Measurements from ENCODE around the gene EVPL. TPM values are rescaled to one million over a fixed set of nuclear protein-coding genes. Genes with fewer than 3 reads are reported as not detected.

The EVPL gene
- total and polyA plus RNA-seq, 2 donors from 2014 or later = 11.1 to 23.5 TPM

DNA sequence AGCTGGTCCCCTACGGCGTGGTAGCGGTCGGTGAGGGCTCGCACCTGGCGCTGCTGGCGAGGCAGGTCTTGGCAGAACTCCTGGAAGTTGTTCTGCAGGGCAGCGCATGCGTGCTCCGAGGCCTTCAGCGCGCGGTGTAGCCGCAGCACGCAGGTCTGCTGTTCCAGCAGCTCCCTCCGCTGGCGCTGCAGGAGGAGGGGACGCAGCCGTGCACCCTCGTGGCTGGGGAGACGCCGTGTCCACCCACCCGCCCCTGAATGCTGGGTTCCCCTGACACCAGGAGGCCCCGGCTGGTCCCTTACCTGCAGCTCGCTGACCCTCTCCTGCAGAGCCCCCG, 12.2 kb downstream of the EVPL start:
- H3K9ac ChIP-seq (ENCODE audit: low read length in 3 of 3) = no peak overlapping the region
- H3K4me3 ChIP-seq (ENCODE audit: low read length in 3 of 3) = no peak overlapping the region
- H3K9me3 ChIP-seq (ENCODE audit: control insufficient read depth in 2 of 3, insufficient read depth in 1 of 3, low read length in 3 of 3) = no peaks in the 10 kb centered on the region
- FAIRE-seq (no peak), DNase-seq (no peak)
- peaks cover 0 to 4% (median under 1%) of the 10 kb centered on the region in 3 donors for H3K36me3 ChIP-seq (ENCODE audit: control insufficient read depth in 2 of 3, insufficient read depth in 3 of 3, low read length in 3 of 3)
- no peaks in the 10 kb centered on the region for H3K4me1 ChIP-seq (ENCODE audit: control insufficient read depth in 2 of 3, insufficient read depth in 2 of 3, low read depth in 1 of 3, low read length in 3 of 3)
- intact Hi-C loops (cut with DNase I) = loop anchor here (10.0 kb wide), 1 partner anchor 270 kb away; no protein-coding TSS in a partner anchor
- no peak overlapping the region for H3K27ac ChIP-seq (ENCODE audit: low read depth in 2 of 2, low read length in 2 of 2)
- TF ChIP-seq, protein P1, sequence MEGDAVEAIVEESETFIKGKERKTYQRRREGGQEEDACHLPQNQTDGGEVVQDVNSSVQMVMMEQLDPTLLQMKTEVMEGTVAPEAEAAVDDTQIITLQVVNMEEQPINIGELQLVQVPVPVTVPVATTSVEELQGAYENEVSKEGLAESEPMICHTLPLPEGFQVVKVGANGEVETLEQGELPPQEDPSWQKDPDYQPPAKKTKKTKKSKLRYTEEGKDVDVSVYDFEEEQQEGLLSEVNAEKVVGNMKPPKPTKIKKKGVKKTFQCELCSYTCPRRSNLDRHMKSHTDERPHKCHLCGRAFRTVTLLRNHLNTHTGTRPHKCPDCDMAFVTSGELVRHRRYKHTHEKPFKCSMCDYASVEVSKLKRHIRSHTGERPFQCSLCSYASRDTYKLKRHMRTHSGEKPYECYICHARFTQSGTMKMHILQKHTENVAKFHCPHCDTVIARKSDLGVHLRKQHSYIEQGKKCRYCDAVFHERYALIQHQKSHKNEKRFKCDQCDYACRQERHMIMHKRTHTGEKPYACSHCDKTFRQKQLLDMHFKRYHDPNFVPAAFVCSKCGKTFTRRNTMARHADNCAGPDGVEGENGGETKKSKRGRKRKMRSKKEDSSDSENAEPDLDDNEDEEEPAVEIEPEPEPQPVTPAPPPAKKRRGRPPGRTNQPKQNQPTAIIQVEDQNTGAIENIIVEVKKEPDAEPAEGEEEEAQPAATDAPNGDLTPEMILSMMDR (IDR thresholded peaks at IDR 0.05; ENCODE audit: borderline replicate concordance, extremely low read depth, insufficient read depth) = no peak
- H3K27me3 ChIP-seq (ENCODE audit: control insufficient read depth, insufficient read depth, low read length) = no peaks in the 10 kb centered on the region

DNA sequence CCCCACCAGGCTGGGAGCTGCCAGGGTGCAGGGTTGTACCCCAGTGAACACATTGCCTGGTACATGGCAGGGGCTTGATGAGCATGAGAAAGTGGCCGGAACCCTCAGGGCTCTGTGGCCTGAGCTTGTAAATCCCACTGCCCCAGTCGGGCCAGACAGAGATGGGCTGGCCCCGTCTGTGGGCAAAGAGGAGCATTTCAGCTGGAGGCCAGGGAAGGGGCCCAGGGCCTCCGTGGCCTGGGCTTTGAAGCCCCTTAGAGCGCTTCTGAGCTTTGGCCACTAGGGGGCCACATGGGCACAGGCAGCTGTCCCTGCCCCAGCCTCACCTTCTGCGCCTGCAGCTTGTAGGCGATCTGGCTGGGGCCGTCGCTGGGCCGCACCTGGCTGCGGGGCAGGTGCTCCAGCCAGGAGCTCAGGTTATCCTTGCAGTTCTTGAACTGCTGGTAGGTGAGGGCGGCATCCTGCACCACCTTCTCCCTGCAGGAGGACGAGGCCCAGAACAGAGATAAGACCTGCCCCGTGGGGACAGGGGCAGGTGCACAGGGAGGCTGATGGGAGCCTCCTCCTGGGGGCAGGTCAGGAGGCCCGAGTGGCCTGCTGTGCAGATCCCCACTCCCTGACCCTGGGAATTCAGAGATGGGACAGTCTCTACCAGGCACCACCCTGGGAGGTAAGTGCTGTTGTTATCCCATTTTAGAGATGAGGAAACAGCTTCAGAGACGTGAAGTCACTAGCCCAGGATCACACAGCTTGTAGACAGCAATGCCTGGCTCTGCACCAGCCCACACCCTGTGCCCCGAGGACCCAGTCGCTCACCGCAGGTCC, 12.8 kb downstream of the EVPL start:
- no peaks in the 10 kb centered on the region for H3K4me1 ChIP-seq (ENCODE audit: control insufficient read depth in 2 of 3, insufficient read depth in 2 of 3, low read depth in 1 of 3, low read length in 3 of 3)
- H3K27ac ChIP-seq (ENCODE audit: low read depth in 2 of 2, low read length in 2 of 2) = no peak overlapping the region
- intact Hi-C loops (cut with DNase I) = loop anchor here (10.0 kb wide), 1 partner anchor 270 kb away; no protein-coding TSS in a partner anchor
- H3K36me3 ChIP-seq (ENCODE audit: control insufficient read depth in 2 of 3, insufficient read depth in 3 of 3, low read length in 3 of 3) = peaks cover 0 to 6% (median 4%) of the 10 kb centered on the region in 3 donors
- TF ChIP-seq, protein P1 (IDR thresholded peaks at IDR 0.05; ENCODE audit: borderline replicate concordance, extremely low read depth, insufficient read depth) = peak; percentile 95
- no peaks in the 10 kb centered on the region for H3K27me3 ChIP-seq (ENCODE audit: control insufficient read depth, insufficient read depth, low read length)
- no peak overlapping the region for H3K9ac ChIP-seq (ENCODE audit: low read length in 3 of 3)
- peak; percentile 86 to 90 (median 88) for DNase-seq
- no peaks in the 10 kb centered on the region for H3K9me3 ChIP-seq (ENCODE audit: control insufficient read depth in 2 of 3, insufficient read depth in 1 of 3, low read length in 3 of 3)
- no peak for FAIRE-seq
- H3K4me3 ChIP-seq (ENCODE audit: low read length in 3 of 3) = no peak overlapping the region

DNA sequence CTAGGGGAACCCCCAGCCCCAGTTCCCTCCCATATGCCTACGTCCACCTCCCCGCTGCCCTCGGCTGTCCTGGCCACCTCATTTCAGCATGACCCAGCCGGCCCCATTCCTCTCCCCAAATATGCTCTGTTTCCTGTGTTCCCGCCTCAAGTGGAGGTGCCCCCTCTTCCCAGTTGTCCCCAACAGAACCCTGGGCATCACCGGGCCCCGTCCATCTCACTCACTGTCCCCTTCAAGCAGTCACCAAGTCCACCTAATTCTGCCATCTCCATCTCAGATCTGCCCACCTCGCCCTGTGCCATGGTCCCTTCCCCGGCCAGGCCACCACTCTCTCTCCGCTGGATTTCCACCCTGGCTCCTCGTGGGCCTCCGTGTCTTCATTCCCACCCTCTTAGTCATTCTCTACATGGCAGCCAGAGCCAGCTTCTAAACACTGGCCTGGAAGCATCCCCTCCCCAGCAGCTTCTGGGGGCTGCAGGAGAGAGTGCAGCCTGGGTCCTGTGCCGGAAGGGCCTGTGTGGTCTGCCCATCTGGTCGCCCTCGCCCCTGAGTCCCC, 13.7 kb downstream of the EVPL start:
- TF ChIP-seq, protein P1 (IDR thresholded peaks at IDR 0.05; ENCODE audit: borderline replicate concordance, extremely low read depth, insufficient read depth) = no peak
- no peak for FAIRE-seq
- intact Hi-C loops (cut with DNase I) = loop anchor here (10.0 kb wide), 1 partner anchor 271 kb away; no protein-coding TSS in a partner anchor
- H3K36me3 ChIP-seq (ENCODE audit: control insufficient read depth in 2 of 3, insufficient read depth in 3 of 3, low read length in 3 of 3) = peaks cover 0 to 7% (median 4%) of the 10 kb centered on the region in 3 donors
- no peak overlapping the region for H3K4me3 ChIP-seq (ENCODE audit: low read length in 3 of 3)
- no peaks in the 10 kb centered on the region for H3K27me3 ChIP-seq (ENCODE audit: control insufficient read depth, insufficient read depth, low read length)
- no peak overlapping the region for H3K27ac ChIP-seq (ENCODE audit: low read depth in 2 of 2, low read length in 2 of 2)
- DNase-seq = no peak
- no peaks in the 10 kb centered on the region for H3K4me1 ChIP-seq (ENCODE audit: control insufficient read depth in 2 of 3, insufficient read depth in 2 of 3, low read depth in 1 of 3, low read length in 3 of 3)
- H3K9me3 ChIP-seq (ENCODE audit: control insufficient read depth in 2 of 3, insufficient read depth in 1 of 3, low read length in 3 of 3) = no peaks in the 10 kb centered on the region
- H3K9ac ChIP-seq (ENCODE audit: low read length in 3 of 3) = no peak overlapping the region
